Stimulated activated CD8-positive, alpha-beta memory T cell treated with anti-CD3 and anti-CD28 coated beads, Interleukin-12 subunit alpha, Interleukin-12 subunit beta, amount 100 ng/mL, for 4 hours (primary cell): Measurements from ENCODE around the gene KREMEN2.
A peak's percentile ranks its signal among the peaks of the same experiment; 100 is the strongest.
"Not testable (repeated sequence)": the region's sequence is repeated elsewhere in the genome, so short reads cannot be mapped to it uniquely, and the experiment has no call there.

Source experiments
- DNase-seq: peaks from one replicate; pipeline ENCODE4 v3.0.0-alpha.2; 2020; ENCODE audit warnings: low read depth

KREMEN2 gene

GRCh38 chr16:2939968-2940367, 24.1 kb upstream of the KREMEN2 start:
- DNase-seq = no peak

GRCh38 chr16:2942045-2942444, 22.0 kb upstream of the KREMEN2 start:
- DNase-seq = no peak

GRCh38 chr16:2943716-2944115, 20.4 kb upstream of the KREMEN2 start:
- not testable (repeated sequence) for DNase-seq

GRCh38 chr16:2946649-2947048, 17.4 kb upstream of the KREMEN2 start:
- DNase-seq = no peak

GRCh38 chr16:2948807-2949704, 15.0 kb upstream of the KREMEN2 start:
- no peak for DNase-seq

- no peak for DNase-seq
Measured at GRCh38 chr16:2949705-2950352, 14.2 kb upstream of the KREMEN2 start.

- no peak for DNase-seq
Measured at GRCh38 chr16:2950353-2950724, 13.7 kb upstream of the KREMEN2 start.

GRCh38 chr16:2950773-2951172, 13.3 kb upstream of the KREMEN2 start:
- no peak for DNase-seq

- DNase-seq = no peak
Measured at GRCh38 chr16:2952679-2953078, 11.4 kb upstream of the KREMEN2 start.

- no peak for DNase-seq
Measured at GRCh38 chr16:2953706-2954627, 10.1 kb upstream of the KREMEN2 start.

- no peak for DNase-seq
Measured at GRCh38 chr16:2954656-2955381, 9.3 kb upstream of the KREMEN2 start.

- DNase-seq = no peak
Measured at GRCh38 chr16:2955438-2955778, 8.7 kb upstream of the KREMEN2 start.

- DNase-seq = no peak
Measured at GRCh38 chr16:2955779-2956578, 8.1 kb upstream of the KREMEN2 start.

GRCh38 chr16:2956579-2956956, 7.5 kb upstream of the KREMEN2 start:
- DNase-seq = no peak

GRCh38 chr16:2959206-2959605, 4.9 kb upstream of the KREMEN2 start:
- DNase-seq = no peak

- DNase-seq = no peak
Measured at GRCh38 chr16:2960183-2961010, 3.7 kb upstream of the KREMEN2 start.

- DNase-seq = no peak
Measured at GRCh38 chr16:2962334-2963073, 1.6 kb upstream of the KREMEN2 start.

GRCh38 chr16:2963074-2963722, 877 bp upstream of the KREMEN2 start:
- peak; percentile 53 for DNase-seq
